ENCODE measurements around the gene ST6GALNAC3.

DNA sequence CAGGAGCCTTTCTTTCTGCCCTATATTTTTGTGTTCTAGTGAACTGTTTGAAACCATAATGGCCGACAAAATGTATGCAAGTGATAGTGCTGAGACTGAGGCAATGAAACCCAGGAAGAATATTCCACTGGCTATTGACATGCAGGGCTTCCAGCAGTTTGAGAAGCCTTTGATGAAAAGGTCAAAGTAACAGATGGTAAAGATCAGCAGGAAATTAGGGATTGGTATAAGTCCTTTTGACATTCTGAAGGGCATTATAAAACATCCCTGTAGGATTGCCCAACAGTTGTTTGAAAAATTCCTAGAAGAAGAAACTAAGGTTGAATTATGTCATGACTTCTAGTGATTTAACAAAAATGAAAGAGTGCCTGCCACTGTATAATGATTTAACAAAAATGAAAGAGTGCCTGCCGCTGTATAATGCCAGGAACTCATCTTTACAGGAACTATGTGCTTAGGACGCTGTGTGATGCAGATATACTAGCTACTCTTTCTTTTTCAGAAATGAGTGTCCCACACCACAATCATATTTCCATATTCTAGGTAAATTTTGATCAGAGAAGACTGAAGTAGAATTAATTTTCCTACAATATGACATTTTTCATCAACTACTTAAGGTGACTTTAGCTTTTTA lies 508.8 kb downstream of the ST6GALNAC3 start:
- no peak for TF ChIP-seq ZNF362 (tag by site-specific recombination; IDR thresholded peaks at IDR 0.05)
- no peak for TF ChIP-seq ZEB2 (tag by site-specific recombination; IDR thresholded peaks at IDR 0.05)
- TF ChIP-seq, protein P1, sequence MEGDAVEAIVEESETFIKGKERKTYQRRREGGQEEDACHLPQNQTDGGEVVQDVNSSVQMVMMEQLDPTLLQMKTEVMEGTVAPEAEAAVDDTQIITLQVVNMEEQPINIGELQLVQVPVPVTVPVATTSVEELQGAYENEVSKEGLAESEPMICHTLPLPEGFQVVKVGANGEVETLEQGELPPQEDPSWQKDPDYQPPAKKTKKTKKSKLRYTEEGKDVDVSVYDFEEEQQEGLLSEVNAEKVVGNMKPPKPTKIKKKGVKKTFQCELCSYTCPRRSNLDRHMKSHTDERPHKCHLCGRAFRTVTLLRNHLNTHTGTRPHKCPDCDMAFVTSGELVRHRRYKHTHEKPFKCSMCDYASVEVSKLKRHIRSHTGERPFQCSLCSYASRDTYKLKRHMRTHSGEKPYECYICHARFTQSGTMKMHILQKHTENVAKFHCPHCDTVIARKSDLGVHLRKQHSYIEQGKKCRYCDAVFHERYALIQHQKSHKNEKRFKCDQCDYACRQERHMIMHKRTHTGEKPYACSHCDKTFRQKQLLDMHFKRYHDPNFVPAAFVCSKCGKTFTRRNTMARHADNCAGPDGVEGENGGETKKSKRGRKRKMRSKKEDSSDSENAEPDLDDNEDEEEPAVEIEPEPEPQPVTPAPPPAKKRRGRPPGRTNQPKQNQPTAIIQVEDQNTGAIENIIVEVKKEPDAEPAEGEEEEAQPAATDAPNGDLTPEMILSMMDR (tag by site-specific recombination; IDR thresholded peaks at IDR 0.05) = no peak
- TF ChIP-seq TCF7L2 (IDR thresholded peaks at IDR 0.05; ENCODE audit: borderline replicate concordance, low read depth, low read length) = no peak
- TF ChIP-seq ZNF280D (tag by site-specific recombination; IDR thresholded peaks at IDR 0.05) = no peak
- no peak for TF ChIP-seq ZNF76 (tag by site-specific recombination; IDR thresholded peaks at IDR 0.05; ENCODE audit: borderline replicate concordance, low read depth)
- TF ChIP-seq SCRT1 (tag by site-specific recombination; IDR thresholded peaks at IDR 0.05; ENCODE audit: borderline replicate concordance) = no peak
- TF ChIP-seq ZNF19 (tag by site-specific recombination; IDR thresholded peaks at IDR 0.05; ENCODE audit: low read depth) = no peak
- TF ChIP-seq ZNF501 (tag by site-specific recombination; IDR thresholded peaks at IDR 0.05) = no peak
- TF ChIP-seq GFI1B (tag by site-specific recombination; IDR thresholded peaks at IDR 0.05) = no peak
- TF ChIP-seq ZBTB1 (tag by site-specific recombination; IDR thresholded peaks at IDR 0.05) = no peak
- no peak for TF ChIP-seq HOXC10 (CRISPR knock-in tag; IDR thresholded peaks at IDR 0.05)

Measured in HEK293 (cell line).